Measurements from ENCODE around the gene NT5DC4.

The NT5DC4 gene

GRCh38 chr2:112724591-112725525, 4.0 kb downstream of the NT5DC4 start:
- no peak for DNase-seq

- DNase-seq, result no peak
Observed at GRCh38 chr2:112725545-112726457, 5.0 kb downstream of the NT5DC4 start.

- peak; percentile 78 for DNase-seq
Observed at GRCh38 chr2:112726487-112727190, 5.8 kb downstream of the NT5DC4 start.

DNA sequence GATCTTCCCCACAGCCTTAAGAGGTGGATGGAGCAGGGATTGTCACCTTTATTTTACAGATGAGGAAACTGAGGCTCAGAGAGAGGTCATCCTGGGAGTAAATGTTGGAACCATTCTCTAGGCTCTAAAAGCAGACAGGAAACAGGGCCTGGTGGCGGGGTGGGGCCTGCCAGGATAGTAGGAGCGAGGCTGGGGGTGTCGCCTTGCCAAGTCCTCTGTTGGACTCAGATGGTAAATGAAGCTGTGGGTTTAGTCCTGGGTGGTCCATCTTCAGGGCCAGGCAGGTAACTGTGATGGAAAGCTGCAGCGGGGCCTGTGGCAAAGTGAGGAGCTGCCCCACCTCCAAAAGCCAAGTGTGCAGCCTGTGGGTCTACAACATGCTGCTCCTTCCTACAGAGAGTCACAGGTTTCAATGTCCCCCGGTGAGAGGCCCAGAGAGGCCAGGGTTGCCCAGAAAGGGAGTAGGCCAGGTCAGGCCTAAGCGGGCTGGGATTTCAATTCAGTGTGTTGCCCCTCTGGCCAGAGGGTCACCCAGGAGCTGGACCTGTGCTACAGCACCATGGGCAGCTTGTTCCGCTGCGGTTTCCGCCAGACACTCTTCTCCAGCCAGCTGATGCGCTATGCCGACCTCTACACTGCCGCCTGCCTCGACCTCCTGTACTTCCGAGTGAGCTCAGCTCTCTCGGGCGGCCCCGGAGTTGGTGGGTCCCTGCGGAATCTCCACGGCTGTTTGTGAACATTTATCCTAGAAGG, 6.6 kb downstream of the NT5DC4 start:
- no peak for DNase-seq

- DNase-seq, result no peak
Observed at GRCh38 chr2:112728029-112728362, 7.2 kb downstream of the NT5DC4 start.

GRCh38 chr2:112728378-112729175, 7.8 kb downstream of the NT5DC4 start:
- DNase-seq, result no peak

- no peak for DNase-seq
Observed at GRCh38 chr2:112730216-112730615, 9.4 kb downstream of the NT5DC4 start.

- no peak for DNase-seq
Observed at GRCh38 chr2:112730791-112731190, 10.0 kb downstream of the NT5DC4 start.

GRCh38 chr2:112731479-112731878, 10.7 kb downstream of the NT5DC4 start:
- no peak for DNase-seq

DNA sequence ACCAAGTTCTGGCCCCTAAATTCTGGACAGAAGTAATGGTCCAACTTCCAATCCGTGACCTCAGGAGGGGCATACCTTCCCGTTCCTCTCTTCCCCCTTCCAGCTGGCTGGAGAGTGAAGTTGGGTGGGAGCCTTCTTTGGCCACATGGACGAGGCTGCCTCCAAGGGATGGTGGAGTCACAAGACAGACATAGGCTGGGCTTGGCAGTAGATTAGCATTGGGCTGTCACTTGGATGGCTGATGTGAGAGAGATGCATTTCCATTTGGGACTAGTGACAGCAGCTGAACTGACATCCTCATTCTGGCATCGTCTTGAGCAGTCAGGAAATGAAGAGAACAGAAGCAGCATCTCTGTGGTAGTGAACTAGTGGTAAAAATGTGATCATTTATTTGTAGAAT, 12.6 kb downstream of the NT5DC4 start:
- no peak for DNase-seq

GRCh38 chr2:112733871-112734270, 13.1 kb downstream of the NT5DC4 start:
- DNase-seq, result no peak

- DNase-seq, result no peak
Observed at GRCh38 chr2:112737542-112738232, 16.9 kb downstream of the NT5DC4 start.

DNA sequence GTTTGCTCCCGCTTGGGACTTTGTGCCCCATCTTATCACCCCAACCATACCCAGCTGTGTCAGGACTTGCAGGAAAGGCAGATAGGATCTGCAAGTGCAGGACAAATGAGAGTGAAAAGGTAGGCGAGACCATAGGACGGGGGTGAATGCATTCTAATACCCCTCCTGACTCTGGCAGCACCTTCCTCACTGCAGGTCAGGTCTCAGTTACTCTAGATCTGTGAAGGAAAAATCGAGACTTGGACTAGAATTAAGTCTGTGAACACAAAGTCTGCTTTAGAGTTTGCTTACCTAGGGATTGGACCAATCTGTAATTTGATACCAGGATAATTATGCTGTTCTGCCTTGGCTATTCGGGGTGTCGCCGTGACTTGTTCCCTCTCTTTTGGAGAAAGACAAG, 19.7 kb downstream of the NT5DC4 start:
- no peak for DNase-seq

- peak; percentile 55 for DNase-seq
Observed at GRCh38 chr2:112749755-112750559, 29.1 kb downstream of the NT5DC4 start.

DNA sequence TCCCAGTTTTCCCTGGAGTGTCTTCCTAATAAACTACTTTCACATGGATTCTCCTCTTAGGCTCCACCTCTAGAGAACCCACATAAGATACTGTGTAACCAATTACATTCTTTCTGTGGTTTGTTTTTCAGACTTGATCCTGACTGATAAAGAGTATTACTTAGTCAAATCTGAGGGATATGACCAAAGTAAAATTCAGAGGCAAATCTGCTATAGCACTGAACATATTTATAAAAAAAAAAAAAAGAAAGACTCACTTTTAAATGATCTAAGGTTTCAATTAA, 29.7 kb downstream of the NT5DC4 start:
- no peak for DNase-seq

DNA sequence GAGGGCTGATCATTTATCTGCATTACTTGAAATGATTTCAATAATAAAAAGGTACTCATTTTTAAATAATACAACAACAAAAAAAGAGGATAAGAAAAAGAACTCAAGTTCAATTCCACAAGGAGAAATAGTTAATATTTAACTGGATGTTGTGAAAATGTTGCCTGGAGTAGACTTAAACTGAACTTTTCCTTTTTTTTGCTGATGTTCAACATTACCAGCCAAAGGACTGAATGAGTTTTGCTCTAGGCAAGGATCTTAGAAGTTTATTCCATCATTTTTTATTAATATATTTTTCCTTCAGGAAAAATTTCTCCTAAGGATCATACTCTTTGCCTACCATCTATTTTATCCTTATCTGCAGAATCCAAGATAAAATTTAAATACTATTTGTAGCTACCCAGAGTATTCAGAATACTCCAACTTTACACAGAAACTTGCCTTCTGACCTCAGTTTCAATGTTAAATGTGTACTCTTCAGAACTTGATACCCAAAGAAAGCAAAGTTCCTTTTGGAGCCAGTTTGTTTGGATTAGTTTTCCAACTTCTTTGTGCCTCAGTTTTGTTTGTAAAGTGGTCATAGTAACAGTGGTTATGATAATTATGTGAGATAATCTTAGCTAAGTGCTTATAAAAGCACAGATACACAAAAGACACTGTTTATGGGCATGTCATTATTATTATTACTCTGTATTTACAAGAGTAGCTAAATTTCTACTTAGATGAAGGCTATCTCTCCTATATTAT, 30.8 kb downstream of the NT5DC4 start:
- no peak for DNase-seq

DNA sequence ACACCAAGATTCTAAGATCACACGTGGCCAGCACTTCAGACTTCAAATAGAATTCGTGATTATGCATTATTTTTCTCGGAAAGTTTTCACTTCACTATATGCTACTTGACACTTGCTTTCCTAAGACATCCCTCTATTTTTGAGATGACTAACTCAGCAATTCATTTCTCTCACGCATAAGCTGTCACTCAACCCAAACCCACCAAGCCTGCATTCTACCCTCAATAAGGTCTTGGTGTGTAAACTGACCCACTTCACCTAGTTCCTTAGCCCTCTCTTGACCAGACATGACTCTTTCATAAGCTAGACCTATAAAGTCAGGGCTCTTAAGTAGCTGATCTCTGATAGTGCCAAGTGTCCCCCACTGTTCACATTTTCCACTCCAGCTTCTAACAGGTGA, 31.8 kb downstream of the NT5DC4 start:
- DNase-seq, result no peak

GRCh38 chr2:112754564-112754963, 33.7 kb downstream of the NT5DC4 start:
- DNase-seq, result no peak

- DNase-seq, result no peak
Observed at GRCh38 chr2:112755444-112755843, 34.6 kb downstream of the NT5DC4 start.

Data from effector CD8-positive, alpha-beta T cell (primary cell).